ENCODE data around the gene FAM72A.
"Not testable (repeated sequence)": the region's sequence is repeated elsewhere in the genome, so short reads cannot be mapped to it uniquely, and the experiment has no call there.

Gene FAM72A

GRCh38 chr1:206179666-206180065 is 23.0 kb downstream of the FAM72A start:
- H3K4me3 ChIP-seq (ENCODE audit: low read length in 2 of 2); H3K9ac ChIP-seq (ENCODE audit: low read length in 2 of 2); H3K36me3 ChIP-seq (ENCODE audit: control insufficient read depth in 2 of 2, insufficient read depth in 2 of 2, low read length in 2 of 2); H3K9me3 ChIP-seq (ENCODE audit: control insufficient read depth in 2 of 2, low read length in 2 of 2); H3K27ac ChIP-seq (ENCODE audit: low read length); H3K4me1 ChIP-seq (ENCODE audit: control insufficient read depth, insufficient read depth, low read length); H3K27me3 ChIP-seq (ENCODE audit: control insufficient read depth in 1 of 2, insufficient read depth in 2 of 2, low read length in 2 of 2): not testable (repeated sequence)

- not testable (repeated sequence) for H3K4me1 ChIP-seq (ENCODE audit: control insufficient read depth, insufficient read depth, low read length)
Measured at GRCh38 chr1:206178061-206178989, 24.3 kb downstream of the FAM72A start.

GRCh38 chr1:206176114-206176502 is 26.5 kb downstream of the FAM72A start:
- not testable (repeated sequence) for H3K36me3 ChIP-seq (ENCODE audit: control insufficient read depth in 2 of 2, insufficient read depth in 2 of 2, low read length in 2 of 2); H3K9me3 ChIP-seq (ENCODE audit: control insufficient read depth in 2 of 2, low read length in 2 of 2); H3K4me1 ChIP-seq (ENCODE audit: control insufficient read depth, insufficient read depth, low read length); H3K27me3 ChIP-seq (ENCODE audit: control insufficient read depth in 1 of 2, insufficient read depth in 2 of 2, low read length in 2 of 2); H3K9ac ChIP-seq (ENCODE audit: low read length in 2 of 2); H3K4me3 ChIP-seq (ENCODE audit: low read length in 2 of 2); H3K27ac ChIP-seq (ENCODE audit: low read length)

More at GRCh38 chr1:206178061-206178989, 24.3 kb downstream of the FAM72A start:
- not testable (repeated sequence) for H3K4me3 ChIP-seq (ENCODE audit: low read length in 2 of 2); H3K36me3 ChIP-seq (ENCODE audit: control insufficient read depth in 2 of 2, insufficient read depth in 2 of 2, low read length in 2 of 2); H3K9me3 ChIP-seq (ENCODE audit: control insufficient read depth in 2 of 2, low read length in 2 of 2); H3K9ac ChIP-seq (ENCODE audit: low read length in 2 of 2); H3K27me3 ChIP-seq (ENCODE audit: control insufficient read depth in 1 of 2, insufficient read depth in 2 of 2, low read length in 2 of 2); H3K27ac ChIP-seq (ENCODE audit: low read length)

GRCh38 chr1:206175459-206176113 is 27.1 kb downstream of the FAM72A start:
- H3K27me3 ChIP-seq (ENCODE audit: control insufficient read depth in 1 of 2, insufficient read depth in 2 of 2, low read length in 2 of 2); H3K36me3 ChIP-seq (ENCODE audit: control insufficient read depth in 2 of 2, insufficient read depth in 2 of 2, low read length in 2 of 2); H3K9ac ChIP-seq (ENCODE audit: low read length in 2 of 2); H3K4me3 ChIP-seq (ENCODE audit: low read length in 2 of 2); H3K9me3 ChIP-seq (ENCODE audit: control insufficient read depth in 2 of 2, low read length in 2 of 2); H3K4me1 ChIP-seq (ENCODE audit: control insufficient read depth, insufficient read depth, low read length); H3K27ac ChIP-seq (ENCODE audit: low read length): not testable (repeated sequence)

GRCh38 chr1:206174182-206174868 is 28.3 kb downstream of the FAM72A start:
- not testable (repeated sequence) for H3K27ac ChIP-seq (ENCODE audit: low read length); H3K9me3 ChIP-seq (ENCODE audit: control insufficient read depth in 2 of 2, low read length in 2 of 2); H3K4me3 ChIP-seq (ENCODE audit: low read length in 2 of 2)

GRCh38 chr1:206173110-206173719 is 29.4 kb downstream of the FAM72A start:
- not testable (repeated sequence) for H3K4me1 ChIP-seq (ENCODE audit: control insufficient read depth, insufficient read depth, low read length)

More at GRCh38 chr1:206174182-206174868, 28.3 kb downstream of the FAM72A start:
- not testable (repeated sequence) for H3K4me1 ChIP-seq (ENCODE audit: control insufficient read depth, insufficient read depth, low read length); H3K27me3 ChIP-seq (ENCODE audit: control insufficient read depth in 1 of 2, insufficient read depth in 2 of 2, low read length in 2 of 2); H3K9ac ChIP-seq (ENCODE audit: low read length in 2 of 2); H3K36me3 ChIP-seq (ENCODE audit: control insufficient read depth in 2 of 2, insufficient read depth in 2 of 2, low read length in 2 of 2)

GRCh38 chr1:206169794-206170193 is 32.8 kb downstream of the FAM72A start:
- not testable (repeated sequence) for H3K9me3 ChIP-seq (ENCODE audit: control insufficient read depth in 2 of 2, low read length in 2 of 2); H3K9ac ChIP-seq (ENCODE audit: low read length in 2 of 2); H3K4me3 ChIP-seq (ENCODE audit: low read length in 2 of 2); H3K27ac ChIP-seq (ENCODE audit: low read length); H3K36me3 ChIP-seq (ENCODE audit: control insufficient read depth in 2 of 2, insufficient read depth in 2 of 2, low read length in 2 of 2); H3K27me3 ChIP-seq (ENCODE audit: control insufficient read depth in 1 of 2, insufficient read depth in 2 of 2, low read length in 2 of 2); H3K4me1 ChIP-seq (ENCODE audit: control insufficient read depth, insufficient read depth, low read length)

More at GRCh38 chr1:206173110-206173719, 29.4 kb downstream of the FAM72A start:
- not testable (repeated sequence) for H3K9ac ChIP-seq (ENCODE audit: low read length in 2 of 2); H3K36me3 ChIP-seq (ENCODE audit: control insufficient read depth in 2 of 2, insufficient read depth in 2 of 2, low read length in 2 of 2); H3K27me3 ChIP-seq (ENCODE audit: control insufficient read depth in 1 of 2, insufficient read depth in 2 of 2, low read length in 2 of 2); H3K4me3 ChIP-seq (ENCODE audit: low read length in 2 of 2); H3K9me3 ChIP-seq (ENCODE audit: control insufficient read depth in 2 of 2, low read length in 2 of 2); H3K27ac ChIP-seq (ENCODE audit: low read length)

GRCh38 chr1:206167350-206168029 is 35.1 kb downstream of the FAM72A start:
- not testable (repeated sequence) for H3K9ac ChIP-seq (ENCODE audit: low read length in 2 of 2); H3K27ac ChIP-seq (ENCODE audit: low read length); H3K4me1 ChIP-seq (ENCODE audit: control insufficient read depth, insufficient read depth, low read length); H3K4me3 ChIP-seq (ENCODE audit: low read length in 2 of 2); H3K9me3 ChIP-seq (ENCODE audit: control insufficient read depth in 2 of 2, low read length in 2 of 2); H3K36me3 ChIP-seq (ENCODE audit: control insufficient read depth in 2 of 2, insufficient read depth in 2 of 2, low read length in 2 of 2); H3K27me3 ChIP-seq (ENCODE audit: control insufficient read depth in 1 of 2, insufficient read depth in 2 of 2, low read length in 2 of 2)

- Histone ChIP-seq H3K4me1 (ENCODE audit: control insufficient read depth, insufficient read depth, low read length) (no peaks in the 10 kb centered on the region), H3K9me3 (ENCODE audit: control insufficient read depth in 2 of 2, low read length in 2 of 2) (no peaks in the 10 kb centered on the region), H3K9ac (ENCODE audit: low read length in 2 of 2) (no peak overlapping the region), H3K4me3 (ENCODE audit: low read length in 2 of 2) (no peak overlapping the region), H3K27me3 (ENCODE audit: control insufficient read depth in 1 of 2, insufficient read depth in 2 of 2, low read length in 2 of 2) (peaks cover 0 to 3% of the 10 kb centered on the region in 2 donors), H3K36me3 (ENCODE audit: control insufficient read depth in 2 of 2, insufficient read depth in 2 of 2, low read length in 2 of 2) (no peaks in the 10 kb centered on the region), H3K27ac (ENCODE audit: low read length) (no peak overlapping the region)
Measured at GRCh38 chr1:206145771-206146290, 56.8 kb downstream of the FAM72A start.

GRCh38 chr1:206144605-206145004 is 58.0 kb downstream of the FAM72A start:
- peaks cover 0 to 9% of the 10 kb centered on the region in 2 donors for H3K27me3 ChIP-seq (ENCODE audit: control insufficient read depth in 1 of 2, insufficient read depth in 2 of 2, low read length in 2 of 2)
- H3K9me3 ChIP-seq (ENCODE audit: control insufficient read depth in 2 of 2, low read length in 2 of 2) = no peaks in the 10 kb centered on the region
- H3K27ac ChIP-seq (ENCODE audit: low read length) = no peak overlapping the region
- H3K36me3 ChIP-seq (ENCODE audit: control insufficient read depth in 2 of 2, insufficient read depth in 2 of 2, low read length in 2 of 2) = no peaks in the 10 kb centered on the region
- no peak overlapping the region for H3K4me3 ChIP-seq (ENCODE audit: low read length in 2 of 2)
- no peaks in the 10 kb centered on the region for H3K4me1 ChIP-seq (ENCODE audit: control insufficient read depth, insufficient read depth, low read length)
- no peak overlapping the region for H3K9ac ChIP-seq (ENCODE audit: low read length in 2 of 2)

Data from stomach smooth muscle (tissue), 2 donors.